SU-DHL-6 (cell line): ENCODE results near the gene EFCAB6.

ENCODE experiments used
- EZH2phosphoT487 ChIP-seq: fragments of 200-600 bp; sonication (generic), shearing (Covaris generic); conservative IDR thresholded peaks from 2 replicates; pipeline ENCODE4 v1.6.1; 2018; ENCODE audit warnings: mild to moderate bottlenecking, antibody characterized with exemption, low read length, moderate library complexity, mixed read lengths
- TF ChIP-seq, protein P1 (sequence below): fragments of 200-600 bp; sonication (generic); IDR thresholded peaks from one replicate; pipeline ENCODE4 v1.5.1; 2017; ENCODE audit warnings: antibody characterized with exemption, mild to moderate bottlenecking, low read length, moderate library complexity; ENCODE audit not compliant: insufficient read depth, poor library complexity, severe bottlenecking

DNA sequence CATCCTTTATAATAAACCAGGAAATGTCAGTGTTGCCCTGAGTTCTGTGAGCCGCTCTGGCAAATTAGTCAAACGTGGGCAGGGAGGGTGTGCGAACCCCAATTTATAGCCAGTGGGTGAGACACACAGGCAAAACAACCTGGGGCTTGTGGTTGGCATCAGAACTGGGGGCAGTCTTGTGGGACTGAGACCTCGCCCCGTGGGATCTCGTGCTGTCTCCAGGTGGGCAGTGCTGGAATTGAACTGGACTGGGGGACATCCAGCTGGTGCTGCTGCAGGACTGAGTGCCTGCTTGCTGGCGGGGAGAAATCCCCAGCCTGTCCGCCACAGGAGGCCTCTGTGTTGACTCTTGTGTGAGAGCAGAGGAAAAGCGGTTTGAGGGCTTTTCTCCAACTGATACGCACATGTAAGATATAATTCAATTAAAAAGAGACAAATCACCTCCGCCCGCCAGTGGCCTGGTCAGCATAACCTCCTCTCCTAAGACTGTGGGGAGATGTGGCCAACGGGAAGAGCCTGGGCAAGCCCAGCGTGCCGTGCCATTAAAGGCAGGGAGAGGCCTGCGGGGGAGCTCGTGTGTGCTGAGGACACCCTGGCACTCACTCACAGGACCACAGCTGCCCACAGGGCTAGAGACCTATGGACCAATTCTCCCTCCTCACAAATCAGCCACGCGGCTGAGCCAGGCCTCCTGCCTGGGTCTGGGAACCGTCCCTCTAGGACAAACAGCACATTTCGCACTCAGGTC is 31.9 kb upstream of the EFCAB6 start:
- TF ChIP-seq, protein P1, sequence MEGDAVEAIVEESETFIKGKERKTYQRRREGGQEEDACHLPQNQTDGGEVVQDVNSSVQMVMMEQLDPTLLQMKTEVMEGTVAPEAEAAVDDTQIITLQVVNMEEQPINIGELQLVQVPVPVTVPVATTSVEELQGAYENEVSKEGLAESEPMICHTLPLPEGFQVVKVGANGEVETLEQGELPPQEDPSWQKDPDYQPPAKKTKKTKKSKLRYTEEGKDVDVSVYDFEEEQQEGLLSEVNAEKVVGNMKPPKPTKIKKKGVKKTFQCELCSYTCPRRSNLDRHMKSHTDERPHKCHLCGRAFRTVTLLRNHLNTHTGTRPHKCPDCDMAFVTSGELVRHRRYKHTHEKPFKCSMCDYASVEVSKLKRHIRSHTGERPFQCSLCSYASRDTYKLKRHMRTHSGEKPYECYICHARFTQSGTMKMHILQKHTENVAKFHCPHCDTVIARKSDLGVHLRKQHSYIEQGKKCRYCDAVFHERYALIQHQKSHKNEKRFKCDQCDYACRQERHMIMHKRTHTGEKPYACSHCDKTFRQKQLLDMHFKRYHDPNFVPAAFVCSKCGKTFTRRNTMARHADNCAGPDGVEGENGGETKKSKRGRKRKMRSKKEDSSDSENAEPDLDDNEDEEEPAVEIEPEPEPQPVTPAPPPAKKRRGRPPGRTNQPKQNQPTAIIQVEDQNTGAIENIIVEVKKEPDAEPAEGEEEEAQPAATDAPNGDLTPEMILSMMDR: no peak
- TF ChIP-seq EZH2phosphoT487: no peak
